NB4 (cell line): Measurements from ENCODE around the gene AFG1L.

Source experiments
- DNase-seq: peaks from one replicate; pipeline ENCODE4 v3.0.0; 2010; ENCODE audit warnings: low read depth
- H3K4me3 ChIP-seq: one replicate; pipeline ENCODE4 v1.5.1; 2011; ENCODE audit warnings: mild to moderate bottlenecking, low read depth, low read length, moderate library complexity
- CTCF ChIP-seq: IDR thresholded peaks from one replicate; pipeline ENCODE4 v1.5.1; 2012; ENCODE audit warnings: low read depth, low read length
- MAX ChIP-seq: IDR thresholded peaks from 2 replicates; pipeline ENCODE4 v1.6.1; 2011; ENCODE audit warnings: low read depth, low read length
- MYC ChIP-seq: IDR thresholded peaks from 2 replicates; pipeline ENCODE4 v1.6.1; 2011; ENCODE audit warnings: low read depth, low read length
- POLR2A ChIP-seq: IDR thresholded peaks from 2 replicates; pipeline ENCODE4 v1.6.1; 2011; ENCODE audit warnings: mild to moderate bottlenecking; ENCODE audit not compliant: insufficient read length; ENCODE audit errors: extremely low read depth

AFG1L gene

GRCh38 chr6:108353853-108354252 is 59.0 kb downstream of the AFG1L start:
- DNase-seq, result peak; percentile 11
- TF ChIP-seq CTCF (no peak), MAX (no peak), POLR2A (no peak), MYC (no peak)
- H3K4me3 ChIP-seq, result no peak overlapping the region

- H3K4me3 ChIP-seq, result no peak overlapping the region
- DNase-seq, result no peak
- TF ChIP-seq POLR2A (no peak), CTCF (no peak), MYC (no peak), MAX (no peak)
Measured at GRCh38 chr6:108355120-108355519, 60.3 kb downstream of the AFG1L start.

- no peak for DNase-seq
- TF ChIP-seq POLR2A, result no peak
- TF ChIP-seq MAX, result no peak
- TF ChIP-seq MYC, result no peak
- no peak for TF ChIP-seq CTCF
- H3K4me3 ChIP-seq, result no peak overlapping the region
Measured at GRCh38 chr6:108355890-108356289, 61.0 kb downstream of the AFG1L start.

- H3K4me3 ChIP-seq, result peak overlapping the region; percentile 18
- TF ChIP-seq CTCF (peak; percentile 33), MAX (peak; percentile 14; the same call in 1 of the 2 replicates), MYC (no peak; the same call in 1 of the 2 replicates)
- peak; percentile 80 for DNase-seq
Measured at GRCh38 chr6:108359901-108360882, 65.3 kb downstream of the AFG1L start.

GRCh38 chr6:108360919-108361311 is 66.1 kb downstream of the AFG1L start:
- TF ChIP-seq POLR2A (no peak), MAX (no peak), CTCF (no peak), MYC (no peak)
- peak overlapping the region; percentile 18 for H3K4me3 ChIP-seq
- no peak for DNase-seq
